ENCODE results near the gene TSPYL1. TPM values are rescaled to one million over a fixed set of nuclear protein-coding genes. Genes with fewer than 3 reads are reported as not detected.

TSPYL1 gene
- total and polyA plus RNA-seq, 9 donors = 39.2 to 155 (median 99.0) TPM

DNA sequence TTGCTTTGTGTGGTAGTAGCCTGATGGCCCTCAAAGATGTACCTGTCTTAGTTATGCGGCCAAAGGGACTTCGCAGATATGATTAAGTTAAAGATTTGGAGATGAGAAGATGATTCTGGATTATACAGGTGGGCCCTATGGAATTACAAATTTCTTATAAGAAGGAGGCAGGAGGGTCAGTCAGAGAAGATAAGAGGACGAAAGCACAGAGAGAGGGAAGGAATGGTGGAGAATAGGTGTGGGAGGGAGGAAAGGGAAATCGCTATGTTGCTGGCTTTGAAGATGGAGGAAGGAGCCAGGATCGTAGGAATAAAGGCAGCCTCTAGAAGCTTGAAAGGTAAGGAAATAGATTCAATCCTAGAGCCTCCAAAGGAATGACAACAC, 1.2 kb upstream of the TSPYL1 start:
- H3K9me3 ChIP-seq = no peaks in the 10 kb centered on the region
- 52 to 70% (median 54%) methylated on average over 5 of the region's 5 CpGs for whole genome bisulfite sequencing, 3 donors
- peak overlapping the region; percentile 93 for H3K4me3 ChIP-seq
- no peaks in the 10 kb centered on the region for H3K36me3 ChIP-seq
- TF ChIP-seq EP300 (IDR thresholded peaks at IDR 0.05) (no peak), CTCF (IDR thresholded peaks at IDR 0.05) (no peak)
- intact Hi-C loops (cut with DNase I) = loop anchor here in 1 of 4 donors (10.0 kb wide), 1 partner anchor 164 kb away; no protein-coding TSS in a partner anchor
- no peak for DNase-seq
- peak overlapping the region; percentile 99 for H3K27ac ChIP-seq
- H3K27me3 ChIP-seq = no peaks in the 10 kb centered on the region
- peaks cover 6% of the 10 kb centered on the region for H3K4me1 ChIP-seq (ENCODE audit: insufficient read depth)

- DNase-seq = peak in 1 of 5 donors; percentile 25
- intact Hi-C loops (cut with DNase I) = loop anchor here in 1 of 4 donors (10.0 kb wide), 1 partner anchor 164 kb away; no protein-coding TSS in a partner anchor
- no peak for TF ChIP-seq CTCF (IDR thresholded peaks at IDR 0.05)
- no peak for TF ChIP-seq EP300 (IDR thresholded peaks at IDR 0.05)
- Histone ChIP-seq H3K36me3 (no peaks in the 10 kb centered on the region), H3K4me1 (ENCODE audit: insufficient read depth) (peaks cover 6% of the 10 kb centered on the region), H3K9me3 (no peaks in the 10 kb centered on the region), H3K27ac (peak overlapping the region; percentile 99), H3K4me3 (peak overlapping the region; percentile 93), H3K27me3 (no peaks in the 10 kb centered on the region)
- 1 to 5% (median 2%) methylated on average over 8 of the region's 8 CpGs for WGBS, 3 donors
Measured at GRCh38 chr6:116280161-116280932, 617 bp upstream of the TSPYL1 start.

- DNase-seq = peak; percentile 81 to 86 (median 85)
- H3K4me1 ChIP-seq (ENCODE audit: insufficient read depth) = peaks cover 8% of the 10 kb centered on the region
- 1 to 2% (median 1%) methylated on average over 12 of the region's 12 CpGs for WGBS, 3 donors
- no peaks in the 10 kb centered on the region for H3K36me3 ChIP-seq
- no peaks in the 10 kb centered on the region for H3K27me3 ChIP-seq
- H3K9me3 ChIP-seq = no peaks in the 10 kb centered on the region
- TF ChIP-seq POLR2A (IDR thresholded peaks at IDR 0.05) (no peak), EP300 (IDR thresholded peaks at IDR 0.05) (no peak), CTCF (IDR thresholded peaks at IDR 0.05) (no peak)
- peak overlapping the region; percentile 99 for H3K27ac ChIP-seq
- intact Hi-C loops (cut with DNase I) = loop anchor here in 2 of 4 donors (5.0 to 10.0 kb wide), 3 partner anchors 256 to 286 kb away; no protein-coding TSS in a partner anchor
- peak overlapping the region; percentile 93 for H3K4me3 ChIP-seq
Measured at GRCh38 chr6:116278854-116279231, 887 bp downstream of the TSPYL1 start.

DNA sequence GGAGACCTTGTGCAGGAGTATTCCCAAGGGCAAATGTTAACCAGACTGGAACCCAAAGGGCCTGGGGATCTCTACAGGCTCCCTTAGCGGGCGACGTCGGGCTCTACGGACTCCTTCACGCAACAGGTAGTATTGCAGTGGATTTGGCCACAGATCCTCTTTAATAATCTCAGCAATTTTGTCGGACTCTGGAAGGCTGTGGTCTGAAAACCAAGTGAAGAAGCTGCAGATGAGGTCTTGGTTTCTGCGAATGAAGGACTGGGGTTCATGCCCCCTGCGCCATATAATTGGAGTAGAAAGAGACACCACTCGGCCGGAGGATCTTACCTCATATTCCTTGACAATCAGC, 1.3 kb downstream of the TSPYL1 start:
- Histone ChIP-seq H3K9me3 (no peaks in the 10 kb centered on the region), H3K27ac (peak overlapping the region in 1 of 2 donors; percentile 99), H3K4me3 (peak overlapping the region; percentile 93), H3K27me3 (no peaks in the 10 kb centered on the region), H3K4me1 (ENCODE audit: insufficient read depth) (peaks cover 8% of the 10 kb centered on the region), H3K36me3 (no peaks in the 10 kb centered on the region)
- TF ChIP-seq EP300 (IDR thresholded peaks at IDR 0.05) = no peak
- no peak for TF ChIP-seq POLR2A (IDR thresholded peaks at IDR 0.05)
- TF ChIP-seq CTCF (IDR thresholded peaks at IDR 0.05) = no peak
- WGBS, 3 donors = 13 to 32% (median 20%) methylated on average over 11 of the region's 11 CpGs
- DNase-seq = no peak
- intact Hi-C loops (cut with DNase I) = loop anchor here in 2 of 4 donors (5.0 to 10.0 kb wide), 3 partner anchors 256 to 286 kb away; no protein-coding TSS in a partner anchor

All from ovary (tissue), 9 donors.